ENCODE measurements around the gene NTNG2.
A peak's percentile ranks its signal among the peaks of the same experiment; 100 is the strongest.

DNA sequence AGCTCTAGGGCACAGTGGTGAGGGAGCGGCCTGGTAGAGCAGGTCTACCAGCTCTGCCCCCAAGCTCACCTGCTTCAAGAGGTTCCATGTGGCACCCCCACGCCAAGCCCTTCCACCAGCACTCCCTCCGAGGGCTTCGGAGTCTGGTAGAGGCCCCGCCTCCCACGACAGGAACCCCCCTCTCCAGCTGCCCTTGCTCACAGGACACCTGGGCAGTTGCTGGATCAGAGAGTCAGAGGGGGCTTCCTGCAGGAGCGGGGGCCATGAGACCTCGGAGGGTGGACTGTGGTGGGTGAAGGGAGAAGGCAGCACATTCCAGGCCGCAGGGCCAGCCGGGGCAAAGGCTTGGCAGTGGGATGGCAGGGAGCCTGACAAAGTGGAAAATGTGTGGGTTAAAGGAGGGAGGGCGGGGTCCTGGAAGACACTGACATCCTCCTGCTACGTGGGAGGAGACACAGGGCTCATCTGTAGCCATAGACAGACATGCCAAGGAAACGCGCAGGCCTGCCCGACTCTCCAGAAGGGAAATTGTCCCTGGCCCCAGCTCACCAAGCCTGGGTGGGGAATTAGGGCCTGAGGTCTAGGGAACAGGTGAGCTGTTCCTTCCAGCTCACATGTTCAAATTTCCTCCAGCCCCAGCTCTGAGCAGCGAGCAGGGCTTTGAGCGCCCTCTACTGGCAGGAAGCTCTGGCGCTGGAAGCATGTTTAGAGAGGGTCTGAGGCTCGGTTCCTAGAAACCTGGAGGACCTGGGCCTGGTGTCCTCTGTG, 74.2 kb downstream of the NTNG2 start:
- peak; percentile 96 for TF ChIP-seq CTCF (conservative IDR thresholded peaks at IDR 0.05; ENCODE audit: low read length)
- no peak for TF ChIP-seq EZH2phosphoT487 (IDR thresholded peaks at IDR 0.05; ENCODE audit: borderline replicate concordance)

Measured in Loucy (cell line).